GM18909 (cell line): ENCODE results near the gene ACTN4.
"Not testable (repeated sequence)": the region's sequence is repeated elsewhere in the genome, so short reads cannot be mapped to it uniquely, and the experiment has no call there.

Experiments used
- ATAC-seq: cut with Tn5 transposase; IDR thresholded peaks from one replicate; pipeline ENCODE4 v1.9.1; 2021; ENCODE audit warnings: mild to moderate bottlenecking; ENCODE audit not compliant: unreplicated experiment, poor library complexity

The ACTN4 gene

DNA sequence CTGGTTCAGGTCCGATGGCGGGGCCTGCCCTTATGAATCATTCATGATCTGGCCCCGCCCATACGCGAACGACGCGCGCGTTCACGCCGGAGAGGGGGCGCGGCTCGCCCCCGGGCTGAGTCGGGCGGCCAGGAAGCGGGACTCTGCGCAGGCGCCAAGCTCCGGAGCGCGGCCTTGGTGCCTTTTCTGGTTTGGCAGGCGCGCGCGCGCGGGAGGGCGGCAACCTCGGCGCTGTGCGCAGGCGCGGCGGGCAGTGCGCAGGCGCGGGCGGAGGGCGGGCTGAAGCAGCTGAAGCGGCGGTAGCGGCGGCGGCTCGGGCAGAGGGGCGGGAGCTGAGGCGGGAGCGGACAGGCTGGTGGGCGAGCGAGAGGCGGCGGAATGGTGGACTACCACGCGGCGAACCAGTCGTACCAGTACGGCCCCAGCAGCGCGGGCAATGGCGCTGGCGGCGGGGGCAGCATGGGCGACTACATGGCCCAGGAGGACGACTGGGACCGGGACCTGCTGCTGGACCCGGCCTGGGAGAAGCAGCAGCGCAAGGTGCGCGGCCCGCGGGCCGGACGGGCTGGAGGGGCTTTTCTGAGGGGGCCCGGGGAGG lies at the start of gene ACTN4:
Gene ACTN4, plus strand, starts transcription at position 282 of the 598 bp plus-strand sequence. Its CDS starts 97 bp downstream, at position 379.
- ATAC-seq = peak; percentile 88

DNA sequence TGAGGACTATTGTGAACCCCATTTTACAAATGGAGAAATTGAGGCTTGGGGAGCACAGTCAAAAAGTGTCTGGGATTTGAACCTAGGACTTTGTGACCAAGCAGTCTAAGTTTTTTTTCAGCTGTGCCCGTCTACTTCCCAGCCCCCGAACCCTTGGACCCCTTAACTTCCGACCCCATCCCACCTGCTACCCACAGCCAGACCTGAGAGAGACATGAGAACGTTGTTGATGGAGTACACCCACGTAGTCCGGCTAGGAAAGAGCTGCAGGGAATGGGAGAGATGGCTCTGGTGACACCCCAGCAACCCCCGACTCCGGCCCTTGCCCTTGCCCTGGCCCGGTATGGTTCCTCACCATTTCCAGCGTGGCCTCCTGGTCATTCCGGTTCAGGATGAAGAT lies 47.7 kb upstream of the ACTN4 start:
- no peak for ATAC-seq

DNA sequence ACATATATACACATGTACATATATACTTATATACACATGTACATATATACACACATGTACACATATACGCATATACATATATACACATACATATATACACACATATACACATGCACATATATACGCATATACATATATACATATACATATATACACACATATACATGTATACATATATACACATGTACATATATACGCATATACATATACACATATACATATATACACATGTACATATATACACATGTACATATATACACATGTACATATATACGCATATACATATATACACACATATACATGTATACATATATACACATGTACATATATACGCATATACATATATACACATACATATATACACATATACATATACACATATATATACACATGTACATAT lies 44.6 kb upstream of the ACTN4 start:
- ATAC-seq = not testable (repeated sequence)

DNA sequence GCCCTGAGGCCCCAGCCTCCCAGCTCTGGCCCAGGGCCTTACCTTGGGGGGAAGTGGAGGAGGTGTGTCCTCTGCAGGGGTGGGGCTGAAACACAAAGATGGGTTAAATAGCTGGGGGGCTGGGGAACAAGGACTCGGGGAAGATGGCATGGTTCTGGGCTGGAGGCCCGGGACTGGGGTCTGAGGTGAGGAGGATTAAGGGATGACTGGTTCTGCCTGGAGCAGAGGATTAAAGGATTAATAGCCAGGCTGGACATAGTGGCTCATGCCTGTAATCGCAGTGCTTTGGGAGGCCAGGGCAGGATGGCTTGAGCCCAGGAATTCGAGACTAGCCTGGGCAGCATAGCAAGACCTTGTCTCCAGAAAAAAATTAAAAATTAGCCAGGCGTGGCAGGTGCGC lies 41.3 kb upstream of the ACTN4 start:
- ATAC-seq = no peak

DNA sequence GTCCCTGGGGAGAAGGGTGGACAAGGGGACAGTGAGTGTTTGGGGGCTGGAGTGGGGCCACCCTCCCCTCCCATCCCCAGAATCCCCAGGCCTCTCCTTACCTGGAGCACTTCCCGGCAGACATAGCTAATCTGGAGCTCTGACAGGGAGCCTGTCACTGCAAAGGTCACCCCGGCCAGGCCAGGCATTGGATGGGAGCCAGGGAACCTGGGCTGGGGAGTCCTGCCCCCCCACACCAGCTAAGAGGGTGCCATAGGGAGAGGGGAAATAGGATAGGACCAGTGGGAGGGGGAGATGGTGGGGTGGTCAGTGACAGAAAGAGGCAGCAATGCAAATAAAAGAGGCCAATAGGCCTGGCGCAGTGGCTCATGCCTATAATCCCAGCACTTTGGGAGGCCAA lies 33.2 kb upstream of the ACTN4 start:
- ATAC-seq = no peak

DNA sequence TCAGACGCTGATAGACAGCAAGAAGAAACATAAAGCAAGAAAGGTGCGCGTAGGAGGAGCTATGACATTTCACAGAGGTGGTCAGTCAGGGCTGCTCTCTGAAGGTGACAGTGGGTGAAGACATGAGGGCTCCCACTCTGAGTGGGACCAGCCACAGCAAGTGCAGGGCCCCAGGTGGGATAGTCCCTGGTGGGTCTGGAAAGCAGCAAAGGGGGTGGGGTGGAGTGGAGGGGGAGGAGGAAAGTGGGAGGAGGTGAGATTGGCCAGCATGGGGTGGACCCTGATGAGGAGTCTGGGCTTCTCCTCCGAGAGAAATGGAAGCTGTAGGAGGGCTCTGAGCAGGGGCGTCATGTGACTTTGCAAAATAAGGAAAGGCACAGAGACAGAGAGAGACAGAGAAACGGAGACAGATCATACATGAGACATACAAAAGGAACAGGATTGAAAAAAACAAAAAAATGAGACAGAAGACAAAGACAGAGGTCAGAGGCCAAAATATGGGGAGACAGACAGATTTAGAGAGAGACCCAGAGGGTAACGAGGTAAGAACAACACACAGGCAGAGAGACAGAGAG lies 32.4 kb upstream of the ACTN4 start:
- no peak for ATAC-seq

DNA sequence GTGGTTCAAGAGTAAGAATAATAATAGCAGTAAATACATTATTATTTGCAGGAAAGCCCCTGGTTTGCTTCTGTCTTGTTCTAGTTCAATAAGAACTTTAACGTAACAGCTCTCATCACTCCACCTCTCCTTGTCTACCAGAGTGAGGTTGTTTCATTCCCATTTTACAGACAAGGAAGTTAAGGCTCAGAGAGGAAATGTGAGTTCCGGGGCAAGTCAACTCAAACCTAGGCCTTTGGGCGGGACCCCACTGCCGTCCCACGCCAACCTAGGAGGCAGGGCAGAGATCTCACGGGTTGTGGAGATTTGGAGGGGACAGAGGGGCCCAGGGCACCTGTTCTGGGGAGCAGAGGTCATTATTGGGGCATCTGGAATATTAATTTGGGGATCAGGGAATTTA lies 31.2 kb upstream of the ACTN4 start:
- ATAC-seq = no peak

DNA sequence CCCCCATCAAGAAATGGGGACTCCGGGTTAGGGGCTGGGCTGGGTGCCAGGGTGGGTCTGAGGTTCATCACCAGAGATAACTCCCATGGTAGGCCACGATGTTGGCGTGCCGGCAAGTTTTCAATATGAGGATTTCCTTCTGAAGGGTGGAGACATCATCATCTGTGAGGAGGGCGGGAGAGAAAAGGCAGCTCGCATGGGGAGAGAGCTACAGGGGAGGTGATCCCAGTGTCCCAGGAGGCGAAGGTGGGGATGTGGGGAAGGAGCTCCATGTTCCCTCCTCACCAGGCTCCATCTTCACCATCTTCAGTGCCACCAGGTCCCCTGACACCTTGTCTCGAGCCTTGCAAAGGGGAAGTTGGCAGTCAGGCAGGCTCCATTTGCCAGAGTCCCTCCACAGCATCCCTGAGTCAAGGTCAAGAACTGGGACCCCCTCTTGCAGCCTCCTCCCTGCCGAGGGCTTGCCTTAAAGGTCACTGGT lies 30.1 kb upstream of the ACTN4 start:
- peak; percentile 2 for ATAC-seq

DNA sequence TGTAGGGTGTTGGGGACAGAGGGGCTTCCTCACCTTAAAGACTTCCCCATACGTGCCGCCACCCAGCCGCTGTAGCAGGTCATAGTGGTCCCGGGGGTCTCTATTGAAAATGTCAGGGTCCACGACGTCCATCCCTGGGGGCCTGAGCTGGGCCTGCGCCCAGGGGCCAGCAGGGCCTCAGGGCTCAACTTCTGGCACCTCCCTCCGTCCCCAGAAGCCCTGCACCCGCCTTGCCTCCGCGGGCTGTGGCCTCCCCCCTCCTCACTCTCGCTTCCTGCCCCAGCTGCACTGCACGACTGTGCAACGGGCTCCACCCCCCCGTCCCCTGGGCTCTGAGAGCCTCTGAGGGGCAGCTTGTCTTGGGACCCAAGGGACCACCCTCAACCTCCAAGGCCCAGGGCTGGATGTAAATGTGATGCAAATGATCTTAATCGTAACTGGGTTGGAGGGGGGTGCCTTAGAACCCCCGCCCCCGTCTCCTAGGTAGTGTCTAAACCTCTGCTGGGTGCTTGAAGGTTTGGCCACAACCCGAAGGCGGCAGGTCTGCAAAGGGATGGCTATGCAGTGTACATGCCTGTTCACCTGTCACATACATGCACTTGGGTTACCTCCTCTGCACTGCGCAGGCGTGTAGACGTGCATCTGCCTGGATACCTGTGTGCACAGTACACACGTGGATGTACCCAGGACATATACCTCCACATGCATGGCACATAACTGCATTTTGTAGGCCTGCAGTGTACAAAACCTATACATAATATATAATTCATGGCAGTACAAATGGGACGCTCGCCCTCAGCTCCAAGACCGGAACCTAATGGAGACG lies 29.5 kb upstream of the ACTN4 start, which contains the start of gene MAP4K1:
Gene MAP4K1, minus strand, starts transcription at position 190 of the 826 bp plus-strand sequence. Its CDS starts 58 bp downstream, at position 132.
- ATAC-seq = peak; percentile 64

DNA sequence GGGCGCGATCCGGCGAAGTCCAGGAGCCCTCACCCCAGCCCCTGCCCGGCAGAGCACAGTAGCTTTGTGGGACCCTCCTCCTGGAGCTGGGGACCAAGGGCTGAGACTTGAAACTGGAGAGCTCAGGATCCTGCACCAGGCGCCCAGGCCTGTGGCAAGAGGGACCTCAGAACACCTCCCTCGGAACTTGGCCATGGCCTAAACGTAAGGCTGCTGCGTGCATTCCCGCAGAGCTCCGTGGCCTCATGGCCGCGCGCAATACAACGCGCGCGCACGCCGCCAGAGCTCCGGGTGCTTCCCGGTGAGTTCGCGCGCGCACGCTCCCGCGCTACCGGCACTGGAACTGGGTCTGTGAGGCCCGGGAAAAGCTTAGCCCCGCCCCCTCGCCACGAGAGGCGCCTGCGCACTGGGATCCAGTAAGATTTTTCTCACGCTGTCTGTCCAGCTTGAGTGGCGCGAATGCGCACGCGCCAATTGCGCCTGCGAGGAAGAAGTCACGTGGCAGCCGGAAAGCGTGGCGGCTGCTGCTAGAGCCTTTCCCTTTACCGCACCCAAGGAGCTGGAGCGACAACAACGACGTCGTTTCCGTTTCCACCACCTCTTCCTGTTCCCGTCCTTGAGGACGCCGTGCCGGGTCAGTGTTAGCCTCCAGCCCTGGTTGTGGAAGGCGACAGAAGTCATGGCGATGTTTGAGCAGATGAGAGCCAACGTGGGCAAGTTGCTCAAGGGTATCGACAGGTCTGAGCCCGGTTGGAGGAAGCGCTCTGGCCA lies 28.7 kb upstream of the ACTN4 start, which contains the start of gene EIF3K:
Gene EIF3K, plus strand, starts transcription at position 599 of the 771 bp plus-strand sequence. Its CDS starts 81 bp downstream, at position 680.
- ATAC-seq = peak; percentile 66

DNA sequence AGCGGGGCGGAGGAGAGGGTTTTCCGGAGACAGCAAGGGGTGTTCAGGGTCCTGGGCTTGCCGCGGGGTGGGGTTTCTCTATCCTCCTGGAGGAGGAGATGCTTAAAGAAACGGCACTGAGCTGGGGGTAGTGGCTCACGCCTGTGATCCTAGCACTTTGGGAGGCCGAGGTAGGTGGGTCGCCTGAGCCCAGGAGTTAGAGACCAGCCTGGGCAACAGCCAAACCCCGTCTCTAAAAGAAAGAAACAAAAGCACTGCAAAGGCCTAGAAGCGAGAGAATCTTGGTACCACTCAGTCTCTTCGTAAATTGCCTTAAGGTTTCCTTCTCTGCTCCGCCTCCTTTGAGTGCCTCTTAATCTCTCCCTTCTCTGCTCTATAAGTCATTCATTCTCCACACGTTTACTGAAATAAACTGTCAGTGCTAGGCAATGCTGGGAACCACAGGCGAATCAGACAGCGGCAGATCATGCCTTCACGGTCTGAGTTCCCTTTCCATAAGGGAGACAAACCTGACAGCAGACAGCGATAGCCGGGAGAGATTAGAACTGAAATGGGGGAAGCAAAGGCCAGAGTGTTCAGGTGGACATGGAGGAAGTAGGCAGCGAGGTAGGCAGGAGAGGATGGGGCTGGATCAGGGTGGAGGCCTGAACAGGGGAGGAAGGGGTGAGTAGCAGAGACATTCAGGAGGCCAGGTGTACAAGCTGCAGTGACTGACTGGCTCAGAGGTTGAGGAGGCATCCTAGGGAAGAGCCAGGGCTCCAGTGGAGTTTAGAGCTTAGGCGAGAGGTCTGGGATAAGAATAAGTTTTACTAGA lies 27.9 kb upstream of the ACTN4 start:
- no peak for ATAC-seq

DNA sequence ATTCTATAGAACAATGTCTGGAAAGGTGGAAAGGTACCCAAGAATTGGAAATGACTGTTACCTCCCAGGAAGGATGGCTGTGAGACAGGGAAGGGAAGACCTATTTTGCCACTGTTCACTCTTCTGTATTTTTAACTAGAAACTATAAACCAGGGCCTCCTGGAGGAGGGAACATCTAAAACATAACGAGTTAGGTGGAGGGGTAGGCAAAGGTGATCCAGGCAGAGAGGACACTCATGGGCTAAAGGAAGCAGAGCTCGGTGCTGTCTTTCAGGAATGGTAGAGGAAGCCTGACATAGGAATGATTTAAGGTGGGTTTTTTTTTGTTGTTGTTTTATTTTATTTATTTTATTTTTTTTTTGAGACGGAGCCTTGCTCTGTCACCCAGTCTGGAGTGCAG lies 22.6 kb upstream of the ACTN4 start:
- ATAC-seq = no peak

DNA sequence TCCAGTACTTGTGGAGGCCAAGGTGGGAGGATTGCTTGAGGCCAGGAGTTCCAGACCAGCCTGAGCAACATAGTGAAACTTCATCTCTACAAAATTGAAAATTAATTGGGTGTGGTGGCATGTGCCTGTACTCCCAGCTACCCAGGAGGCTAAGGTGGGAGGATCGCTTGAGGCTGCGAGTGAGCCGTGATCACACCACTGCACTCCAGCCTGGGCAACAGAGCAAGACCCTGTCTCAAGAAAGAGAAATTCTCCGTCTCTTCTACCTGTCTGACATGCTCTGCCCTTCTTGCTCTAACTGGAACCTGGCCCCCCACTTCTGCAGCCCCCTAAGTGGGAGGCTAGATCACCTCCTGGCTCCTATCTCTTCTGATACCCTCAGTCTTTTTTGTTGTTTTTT lies 21.0 kb upstream of the ACTN4 start:
- ATAC-seq = no peak

DNA sequence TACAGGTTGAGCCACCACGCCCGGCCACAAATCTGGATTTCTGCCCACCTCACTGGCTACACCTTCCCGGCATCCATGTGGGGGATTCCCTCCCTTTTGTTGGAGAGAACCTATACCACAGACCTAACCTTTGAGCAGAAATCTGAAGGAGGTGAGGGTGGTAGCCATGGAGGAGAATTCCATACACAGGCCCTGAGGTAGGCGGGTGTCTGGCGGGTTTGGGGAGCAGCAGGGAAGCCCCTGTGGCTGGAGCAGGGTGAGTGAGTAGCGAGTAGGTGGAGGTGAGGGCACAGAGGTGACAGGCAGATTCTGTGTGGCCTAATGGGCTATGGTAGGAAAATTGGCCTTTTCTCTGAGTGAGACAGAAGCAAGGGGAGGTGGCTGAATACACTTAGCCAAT lies 17.9 kb upstream of the ACTN4 start:
- ATAC-seq = no peak

DNA sequence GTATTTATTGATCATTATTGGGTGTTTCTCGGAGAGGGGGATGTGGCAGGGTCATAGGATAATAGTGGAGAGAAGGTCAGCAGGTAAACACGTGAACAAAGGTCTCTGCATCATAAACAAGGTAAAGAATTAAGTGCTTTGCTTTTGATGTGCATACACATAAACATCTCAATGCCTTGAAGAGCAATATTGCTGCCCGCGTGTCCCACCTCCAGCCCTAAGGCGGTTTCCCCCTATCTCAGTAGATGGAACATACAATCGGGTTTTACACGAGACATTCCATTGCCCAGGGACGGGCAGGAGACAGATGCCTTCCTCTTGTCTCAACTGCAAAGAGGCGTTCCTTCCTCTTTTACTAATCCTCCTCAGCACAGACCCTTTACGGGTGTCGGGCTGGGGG lies 16.1 kb upstream of the ACTN4 start:
- not testable (repeated sequence) for ATAC-seq

DNA sequence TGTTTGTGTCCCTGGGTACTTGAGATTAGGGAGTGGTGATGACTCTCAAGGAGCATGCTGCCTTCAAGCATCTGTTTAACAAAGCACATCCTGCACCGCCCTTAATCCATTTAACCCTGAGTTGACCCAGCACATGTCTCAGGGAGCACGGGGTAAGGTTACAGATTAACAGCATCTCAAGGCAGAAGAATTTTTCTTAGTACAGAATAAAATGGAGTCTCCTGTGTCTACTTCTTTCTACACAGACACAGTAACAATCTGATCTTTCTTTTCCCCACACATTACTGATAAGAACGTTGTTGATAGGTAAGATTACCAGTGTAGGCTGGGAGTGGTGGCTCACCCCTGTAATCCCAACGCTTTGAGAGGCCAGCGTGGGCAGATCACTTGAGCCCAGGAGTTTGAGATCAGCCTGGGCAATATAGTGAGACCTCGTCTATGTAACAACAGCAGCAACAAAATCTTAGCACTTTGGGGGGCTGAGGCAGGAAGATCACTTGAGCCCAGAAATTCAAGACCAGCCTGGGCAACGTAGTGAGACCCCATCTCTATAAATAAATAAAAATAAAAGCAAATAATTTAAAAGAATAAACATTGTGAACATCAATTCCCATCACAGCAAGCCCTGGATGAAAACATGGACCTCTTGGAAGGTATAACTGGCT lies 15.5 kb upstream of the ACTN4 start:
- ATAC-seq = not testable (repeated sequence)

DNA sequence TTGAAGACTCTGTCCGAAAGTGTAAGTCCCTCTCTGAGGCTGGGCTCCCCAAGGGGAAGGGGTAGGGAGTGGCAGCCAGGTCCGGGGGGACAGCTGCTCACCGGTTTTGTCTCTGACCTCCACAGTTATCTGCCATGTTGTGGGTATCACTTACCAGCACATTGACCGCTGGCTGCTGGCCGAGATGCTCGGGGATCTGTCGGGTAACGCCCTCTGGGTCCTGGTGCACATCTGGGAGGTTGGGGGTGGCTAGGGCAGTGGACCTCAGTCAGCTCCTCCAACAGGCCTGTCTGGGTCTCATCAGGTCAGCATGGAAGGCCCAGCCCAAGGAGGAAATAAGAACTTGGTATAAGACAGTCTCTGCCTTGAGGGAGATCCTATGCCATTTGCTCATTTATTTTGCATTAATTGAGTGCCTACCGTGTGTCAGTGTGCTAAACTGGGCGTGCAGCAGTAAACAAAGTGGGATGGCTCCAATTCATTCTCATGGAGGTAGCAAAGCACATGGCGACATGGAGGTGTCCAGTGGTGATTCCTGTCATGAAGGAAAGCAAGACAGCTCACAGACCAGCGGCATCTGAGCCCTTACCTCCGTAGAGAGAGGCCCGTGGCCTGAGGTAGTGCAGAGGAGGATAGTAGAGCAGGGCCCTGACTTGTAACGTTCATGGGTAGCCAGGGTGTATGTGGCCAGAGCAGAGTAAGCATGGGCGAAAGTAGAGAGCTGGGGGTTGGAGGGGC lies 14.8 kb upstream of the ACTN4 start:
- no peak for ATAC-seq

DNA sequence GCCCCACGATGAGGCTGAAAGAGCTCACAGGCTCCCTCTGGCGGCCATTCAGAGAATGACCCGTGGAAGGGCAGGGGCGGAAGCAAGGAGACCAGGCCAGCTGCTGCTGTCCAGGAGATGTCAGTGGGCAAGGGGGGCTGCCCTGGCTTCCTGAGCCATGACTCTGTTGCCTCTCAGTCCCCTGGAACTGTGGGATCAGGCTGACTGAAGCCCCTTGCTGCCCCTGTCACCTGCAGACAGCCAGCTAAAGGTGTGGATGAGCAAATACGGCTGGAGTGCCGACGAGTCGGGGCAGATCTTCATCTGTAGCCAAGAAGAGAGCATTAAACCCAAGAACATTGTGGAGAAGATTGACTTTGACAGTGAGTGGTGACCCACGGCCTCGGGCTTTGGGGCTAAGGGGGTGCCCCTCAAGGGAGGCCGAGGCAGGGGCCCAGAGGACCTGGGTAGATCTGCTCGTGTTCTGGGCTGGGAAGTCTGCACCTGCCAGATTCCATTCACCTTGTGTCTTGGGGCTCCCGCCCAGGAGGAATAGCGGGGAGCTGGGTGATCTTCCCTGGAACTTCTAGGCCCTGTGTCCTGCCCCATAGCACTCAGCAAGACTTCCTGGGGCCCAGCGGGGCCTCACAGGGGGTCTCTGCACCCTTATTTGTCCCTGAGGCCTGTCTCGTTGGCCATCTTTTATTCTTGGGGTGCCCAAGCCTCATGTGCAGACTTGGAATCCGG lies 12.5 kb upstream of the ACTN4 start:
- ATAC-seq = no peak
